ENCODE data around the gene NACC2. TPM values are rescaled to one million over a fixed set of nuclear protein-coding genes. Genes with fewer than 3 reads are reported as not detected.

NACC2 gene
- total and polyA plus RNA-seq, 2 of the 8 experiments (the other 6 are each of a cell fraction or from before 2014, with no cell fraction given): 8.3 to 14.0 TPM

- Histone ChIP-seq H2BK12ac (ENCODE audit: low read depth, low read length) (peak overlapping the region; percentile 97; the same call in 1 of the 2 replicates), H2AK5ac (ENCODE audit: low read depth, low read length) (0 out of 2 replicates have a peak overlapping the region, but pooled peaks have one; percentile 70), H3K4me1 (replicated peaks in 1 of 4; ENCODE audit: control insufficient read depth in 3 of 4, insufficient read depth in 4 of 4, low read length in 3 of 4) (peaks cover 3 to 59% (median 28%) of the 10 kb centered on the region in 4 experiments), H4K20me1 (replicated peaks in 1 of 2; ENCODE audit: control insufficient read depth in 1 of 2, insufficient read depth in 2 of 2, low read length in 2 of 2) (peaks cover 0 to 5% of the 10 kb centered on the region in 2 experiments), H2BK120ac (replicated peaks; ENCODE audit: low read depth, low read length) (peak overlapping the region; percentile 24), H3K23ac (ENCODE audit: insufficient read length) (no peak overlapping the region), H3K27ac (ENCODE audit: low read depth, low read length) (no peak overlapping the region; the same call in 1 of the 2 replicates), H2BK20ac (ENCODE audit: low read length) (peak overlapping the region; percentile 90; the same call in 1 of the 2 replicates), H4K91ac (replicated peaks; ENCODE audit: insufficient read length, low read length) (peak overlapping the region; percentile 85), H3K36me3 (ENCODE audit: control insufficient read depth in 2 of 4, insufficient read depth in 4 of 4, low read length in 3 of 4) (peaks cover 0 to 7% (median 0%) of the 10 kb centered on the region in 4 experiments; a peak in 2 of 8 replicates), H2BK5ac (ENCODE audit: low read depth, low read length) (peak overlapping the region; percentile 90; the same call in 1 of the 2 replicates), H3K56ac (replicated peaks; ENCODE audit: insufficient read length, low read depth, low read length) (peak overlapping the region; percentile 66), H3K9me3 (ENCODE audit: insufficient read depth in 2 of 2, low read depth in 1 of 2, low read length in 1 of 2) (no peaks in the 10 kb centered on the region), H3K4me3 (ENCODE audit: extremely low read depth in 1 of 4, insufficient read depth in 2 of 4, low read depth in 3 of 4, low read length in 4 of 4) (peak overlapping the region in 2 of 4 experiments; percentile 60 to 72; a peak in 4 of 8 replicates), H3K79me2 (ENCODE audit: control insufficient read depth in 1 of 2, insufficient read depth in 2 of 2, low read length in 2 of 2) (no peaks in the 10 kb centered on the region; a peak in 2 of 4 replicates), H3K27me3 (replicated peaks in 1 of 4; ENCODE audit: control insufficient read depth in 3 of 4, extremely low read depth in 1 of 4, insufficient read depth in 3 of 4, low read length in 3 of 4) (peaks cover 0 to 2% (median 0%) of the 10 kb centered on the region in 4 experiments; a peak in 2 of 7 replicates), H3K4ac (replicated peaks; ENCODE audit: insufficient read length, low read depth, low read length) (peak overlapping the region; percentile 9), H3K14ac (ENCODE audit: insufficient read length) (no peak overlapping the region), H3K23me2 (ENCODE audit: low read depth, low read length) (peaks cover 14% of the 10 kb centered on the region; the same call in 1 of the 2 replicates), H3K79me1 (ENCODE audit: low read depth, low read length) (no peaks in the 10 kb centered on the region; the same call in 1 of the 2 replicates), H3K9ac (replicated peaks in 1 of 4; ENCODE audit: extremely low read depth in 1 of 4, low read depth in 3 of 4, low read length in 3 of 4) (no peak overlapping the region), H2AFZ (ENCODE audit: low read length) (no peak overlapping the region), H4K5ac (ENCODE audit: insufficient read length, low read depth, low read length) (no peak overlapping the region), H4K8ac (ENCODE audit: extremely low read depth, insufficient read depth, low read length) (no peak overlapping the region), H3K4me2 (ENCODE audit: insufficient read depth in 1 of 2, low read depth in 2 of 2, low read length in 2 of 2) (peak overlapping the region; percentile 50 to 83), H3K18ac (ENCODE audit: extremely low read depth, low read length) (peak overlapping the region; percentile 95), H2BK15ac (ENCODE audit: low read length) (no peak overlapping the region)
- ChIA-PET POLR2A (ENCODE audit: partially characterized antibody) (interaction anchor here (0.7 to 2.7 kb wide), 10 partner anchors 22 to 86 kb away, joined by 3 to 8 read pairs (median 4); no protein-coding TSS in a partner anchor), CTCF (ENCODE audit: partially characterized antibody) (interaction anchor here (1.2 to 1.6 kb wide), 3 partner anchors 38 to 85 kb away, joined by 3 to 5 read pairs (median 3); no protein-coding TSS in a partner anchor)
- DNase-seq (ENCODE audit: low read depth in 1 of 2, low spot score in 2 of 2): no peak
- no peak for FAIRE-seq
- TF ChIP-seq KDM5A (IDR thresholded peaks at IDR 0.05; ENCODE audit: low read length) (no peak), RNF2 (IDR thresholded peaks at IDR 0.05; ENCODE audit: borderline replicate concordance, low read depth, low read length, missing control alignments, poor library complexity, severe bottlenecking) (no peak), BACH1 (IDR thresholded peaks at IDR 0.05; ENCODE audit: low read length) (no peak), EP300 (IDR thresholded peaks at IDR 0.05; ENCODE audit: borderline replicate concordance in 1 of 2, low read depth in 2 of 2, low read length in 2 of 2) (no peak)
- 13% methylated on average over 12 of the region's 15 CpGs; no CpG with 5 or more reads in 1 of the 2 experiments for WGBS, 2 experiments (ENCODE audit: extremely low coverage in 1 of 2, insufficient coverage in 1 of 2, insufficient read length in 1 of 2, insufficient replicate concordance in 2 of 2, low coverage in 1 of 2, low lambda C conversion rate in 2 of 2, missing lambda C conversion rate in 1 of 2)
Measured at GRCh38 chr9:136052472-136052880, 42.6 kb downstream of the NACC2 start.
